GM23248 (cell line): ENCODE results near the gene RGS21. TPM values are rescaled to one million over a fixed set of nuclear protein-coding genes. Genes with fewer than 3 reads are reported as not detected.
A peak's percentile ranks its signal among the peaks of the same experiment; 100 is the strongest.

Experiments used
- DNase-seq: peaks from one replicate; pipeline ENCODE4 v3.0.0-alpha.2; 2015
- H2AFZ ChIP-seq: fragments of 200-600 bp; sonication (generic); 2 replicates; pipeline ENCODE4 v1.6.1; 2016; ENCODE audit warnings: antibody characterized with exemption
- H3F3A ChIP-seq: fragments of 200-600 bp; sonication (generic); 2 replicates; pipeline ENCODE4 v1.6.1; 2016; ENCODE audit warnings: mild to moderate bottlenecking, antibody characterized with exemption, mixed run types; ENCODE audit not compliant: insufficient read depth
- H3K27ac ChIP-seq: fragments of 200-600 bp; sonication (generic); 2 replicates; pipeline ENCODE4 v1.5.1; 2016; ENCODE audit warnings: mild to moderate bottlenecking
- H3K27me3 ChIP-seq: fragments of 200-600 bp; sonication (generic); replicated peaks from 2 replicates; pipeline ENCODE4 v1.6.1; 2016; ENCODE audit warnings: mild to moderate bottlenecking; ENCODE audit not compliant: insufficient read depth
- H3K36me3 ChIP-seq: fragments of 200-600 bp; sonication (generic); 2 replicates; pipeline ENCODE4 v1.6.1; 2016; ENCODE audit warnings: low read depth, mild to moderate bottlenecking
- H3K4me1 ChIP-seq: fragments of 200-600 bp; sonication (generic); 2 replicates; pipeline ENCODE4 v1.6.1; 2016; ENCODE audit warnings: mild to moderate bottlenecking; ENCODE audit not compliant: insufficient read depth
- H3K4me2 ChIP-seq: fragments of 200-600 bp; sonication (generic); one replicate; pipeline ENCODE4 v1.6.1; 2016; ENCODE audit warnings: mild to moderate bottlenecking; ENCODE audit not compliant: unreplicated experiment
- H3K4me3 ChIP-seq: fragments of 200-600 bp; sonication (generic); 2 replicates; pipeline ENCODE4 v1.5.1; 2016; ENCODE audit warnings: mild to moderate bottlenecking
- H3K79me2 ChIP-seq: fragments of 200-600 bp; sonication (generic); 2 replicates; pipeline ENCODE4 v1.6.1; 2016; ENCODE audit warnings: mild to moderate bottlenecking; ENCODE audit not compliant: insufficient read depth
- H3K9ac ChIP-seq: fragments of 200-600 bp; sonication (generic); 2 replicates; pipeline ENCODE4 v1.6.1; 2016; ENCODE audit warnings: mild to moderate bottlenecking
- H3K9me2 ChIP-seq: fragments of 200-600 bp; sonication (generic); 2 replicates; pipeline ENCODE4 v1.6.1; 2016; ENCODE audit warnings: mixed run types, mild to moderate bottlenecking, moderate library complexity; ENCODE audit not compliant: insufficient read depth
- H3K9me3 ChIP-seq: fragments of 200-600 bp; sonication (generic); one replicate; pipeline ENCODE4 v1.6.1; 2017; ENCODE audit warnings: low read depth
- H4K20me1 ChIP-seq: fragments of 200-600 bp; sonication (generic); 2 replicates; pipeline ENCODE4 v1.6.0; 2016; ENCODE audit not compliant: insufficient read depth
- EZH2 ChIP-seq: fragments of 200-600 bp; sonication (generic); IDR thresholded peaks from 2 replicates; pipeline ENCODE4 v1.6.1; 2018; ENCODE audit warnings: antibody characterized with exemption, mild to moderate bottlenecking; ENCODE audit not compliant: insufficient read depth, poor library complexity, severe bottlenecking
- EZH2phosphoT487 ChIP-seq: fragments of 200-600 bp; sonication (generic); IDR thresholded peaks from 2 replicates; pipeline ENCODE4 v1.6.1; 2018; ENCODE audit warnings: antibody characterized with exemption, moderate library complexity, mild to moderate bottlenecking, low read depth; ENCODE audit not compliant: insufficient read depth
- WGBS, 2 experiments: methylation state at CpG; one replicate each; pipeline ENCODE4 v1.1.6; 2015 to 2017; ENCODE audit warnings: low lambda C conversion rate in 2 of 2, low coverage in 1 of 2; ENCODE audit errors: missing lambda C conversion rate in 2 of 2; 5-methylcytosine and 5-hydroxymethylcytosine counted together
- in situ Hi-C: fragments of 300-500 bp; cut with MboI; formaldehyde crosslinking; loops from 2 replicates; pipeline ENCODE4 v1.15.0; 2020
- polyA plus RNA-seq: library from polyadenylated mRNA; unstranded; fragments of >200 nt; fragmentation: Nextera tagmentation; extraction: Ambion mirVana; gene quantifications from 2 replicates; pipeline ENCODE4 v1.2.1, GENCODE V29; 2016
- total RNA-seq: library from RNA; depleted of rRNA; stranded (reverse); fragments of >200 nt; shearing (Covaris generic); gene quantifications from 2 replicates; pipeline ENCODE4 v1.2.3, GENCODE V29; 2014; rRNA removed

Gene RGS21
- total and polyA plus RNA-seq, 2 experiments from 2014 or later = not detected

- Histone ChIP-seq H3K27me3 (no peaks in the 10 kb centered on the region), H3K4me1 (no peaks in the 10 kb centered on the region), H3K9ac (no peak overlapping the region), H3K9me2 (no peaks in the 10 kb centered on the region), H3F3A (no peaks in the 10 kb centered on the region), H3K4me3 (no peak overlapping the region), H4K20me1 (no peaks in the 10 kb centered on the region), H3K4me2 (no peak overlapping the region), H2AFZ (no peak overlapping the region), H3K79me2 (no peaks in the 10 kb centered on the region), H3K9me3 (no peaks in the 10 kb centered on the region), H3K27ac (no peak overlapping the region), H3K36me3 (no peaks in the 10 kb centered on the region)
- in situ Hi-C loops = no loop called here
- TF ChIP-seq EZH2 = no peak
- no peak for TF ChIP-seq EZH2phosphoT487
- no peak for DNase-seq
- WGBS, 2 experiments = 2 to 3% methylated on average over 3 of the region's 3 CpGs
These were observed 79.1 kb downstream of the RGS21 start for GRCh38 chr1:192395895-192396294.

GRCh38 chr1:192399161-192399560 lies 82.4 kb downstream of the RGS21 start:
- H4K20me1 ChIP-seq = no peaks in the 10 kb centered on the region
- no peak overlapping the region for H3K9ac ChIP-seq
- no peak overlapping the region for H3K4me3 ChIP-seq
- H3K4me2 ChIP-seq = no peak overlapping the region
- H3K9me2 ChIP-seq = no peaks in the 10 kb centered on the region
- H3K79me2 ChIP-seq = no peaks in the 10 kb centered on the region
- no peak overlapping the region for H2AFZ ChIP-seq
- TF ChIP-seq EZH2 = no peak
- in situ Hi-C loops = no loop called here
- no peak for DNase-seq
- H3K27ac ChIP-seq = no peak overlapping the region
- H3K36me3 ChIP-seq = no peaks in the 10 kb centered on the region
- H3K27me3 ChIP-seq = no peaks in the 10 kb centered on the region
- H3K4me1 ChIP-seq = no peaks in the 10 kb centered on the region
- no peaks in the 10 kb centered on the region for H3K9me3 ChIP-seq
- WGBS, 2 experiments = 7 to 9% methylated on average over 4 of the region's 4 CpGs
- H3F3A ChIP-seq = no peaks in the 10 kb centered on the region

- 0 to 5% methylated on average over 1 of the region's 1 CpG for WGBS, 2 experiments
- in situ Hi-C loops = no loop called here
- no peaks in the 10 kb centered on the region for H3K9me2 ChIP-seq
- no peaks in the 10 kb centered on the region for H3K79me2 ChIP-seq
- H3K4me3 ChIP-seq = 0 out of 2 replicates have a peak overlapping the region, but pooled peaks have one; percentile 34
- no peak for TF ChIP-seq EZH2phosphoT487
- no peak for TF ChIP-seq EZH2
- no peaks in the 10 kb centered on the region for H3K36me3 ChIP-seq
- no peaks in the 10 kb centered on the region for H3F3A ChIP-seq
- peak; percentile 25 for DNase-seq
- H3K9me3 ChIP-seq = no peaks in the 10 kb centered on the region
- peak overlapping the region; percentile 11 for H3K4me2 ChIP-seq
- H3K27ac ChIP-seq = no peak overlapping the region
- no peaks in the 10 kb centered on the region for H3K27me3 ChIP-seq
- H3K9ac ChIP-seq = no peak overlapping the region
- H3K4me1 ChIP-seq = no peaks in the 10 kb centered on the region
- H2AFZ ChIP-seq = 0 out of 2 replicates have a peak overlapping the region, but pooled peaks have one; percentile 38
- H4K20me1 ChIP-seq = no peaks in the 10 kb centered on the region
These were observed 85.0 kb downstream of the RGS21 start for GRCh38 chr1:192401825-192402224.

- no peak overlapping the region for H3K9ac ChIP-seq
- DNase-seq = no peak
- no peaks in the 10 kb centered on the region for H3K36me3 ChIP-seq
- no peak for TF ChIP-seq EZH2phosphoT487
- TF ChIP-seq EZH2 = no peak
- in situ Hi-C loops = no loop called here
- no peaks in the 10 kb centered on the region for H3K9me2 ChIP-seq
- H3K27ac ChIP-seq = no peak overlapping the region
- no peaks in the 10 kb centered on the region for H3K27me3 ChIP-seq
- H3K9me3 ChIP-seq = no peaks in the 10 kb centered on the region
- no peaks in the 10 kb centered on the region for H3K4me1 ChIP-seq
- H4K20me1 ChIP-seq = no peaks in the 10 kb centered on the region
- no peak overlapping the region for H3K4me2 ChIP-seq
- H3K4me3 ChIP-seq = no peak overlapping the region
- no peak overlapping the region for H2AFZ ChIP-seq
- H3K79me2 ChIP-seq = no peaks in the 10 kb centered on the region
- H3F3A ChIP-seq = no peaks in the 10 kb centered on the region
These were observed 85.8 kb downstream of the RGS21 start for GRCh38 chr1:192402571-192402970.

GRCh38 chr1:192407206-192407605 lies 90.4 kb downstream of the RGS21 start:
- in situ Hi-C loops = no loop called here
- Histone ChIP-seq H4K20me1 (no peaks in the 10 kb centered on the region), H3K27me3 (no peaks in the 10 kb centered on the region), H3K9ac (no peak overlapping the region), H3F3A (no peaks in the 10 kb centered on the region), H3K36me3 (no peaks in the 10 kb centered on the region), H3K4me2 (no peak overlapping the region), H3K4me1 (no peaks in the 10 kb centered on the region), H3K9me2 (no peaks in the 10 kb centered on the region), H3K27ac (no peak overlapping the region), H3K9me3 (no peaks in the 10 kb centered on the region), H2AFZ (no peak overlapping the region), H3K4me3 (no peak overlapping the region), H3K79me2 (no peaks in the 10 kb centered on the region)
- 21 to 26% methylated on average over 3 of the region's 3 CpGs for whole genome bisulfite sequencing, 2 experiments
- TF ChIP-seq EZH2 (no peak), EZH2phosphoT487 (no peak)
- DNase-seq = no peak

Other genes starting within 250 kb of the RGS21 start
- gene RGS18, start 158.5 kb upstream of the RGS21 start, total RNA-seq = not detected in 2 replicates
- not detected in 2 replicates for gene RGS18, start 158.5 kb upstream of the RGS21 start, polyA plus RNA-seq